PC-9 (cell line): Measurements from ENCODE around the gene CDC20. TPM values are rescaled to one million over a fixed set of nuclear protein-coding genes. Genes with fewer than 3 reads are reported as not detected.
A peak's percentile ranks its signal among the peaks of the same experiment; 100 is the strongest.

Source experiments
- BruUV-seq: library from RNA; stranded (reverse); fragments of 400-500 nt; replicated peaks from 2 replicates; lab custom pipeline; 2021; lab: Mats Ljungman, UMichigan
- CTCF ChIA-PET: fragments of 300-600 bp; sonication (Branson Sonifier 250); formaldehyde crosslinking; loops from one replicate; lab custom pipeline; 2022; ENCODE audit warnings: antibody characterized with exemption; lab: Charles Lee
- POLR2A ChIA-PET: fragments of 300-600 bp; sonication (Branson Sonifier 250); formaldehyde crosslinking; loops from one replicate; lab custom pipeline; 2022; ENCODE audit warnings: antibody characterized with exemption; ENCODE audit not compliant: unreplicated experiment; lab: Charles Lee
- DNase-seq, 2 experiments: peaks; one replicate each; pipeline versions ENCODE4 v3.0.0 to v3.0.0-alpha.2; 2015 to 2022; ENCODE audit warnings: mixed read lengths in 1 of 2
- H2AFZ ChIP-seq: fragments of 200-600 bp; sonication (generic); 2 replicates; pipeline ENCODE4 v1.8.1; 2017; ENCODE audit warnings: antibody characterized with exemption
- H3F3A ChIP-seq: fragments of 200-600 bp; sonication (generic); 2 replicates; pipeline ENCODE4 v1.8.1; 2017; ENCODE audit warnings: antibody characterized with exemption, mild to moderate bottlenecking, low read depth; ENCODE audit not compliant: insufficient read depth
- H3K27ac ChIP-seq: fragments of 200-600 bp; sonication (generic); 2 replicates; pipeline ENCODE4 v1.6.1; 2016; ENCODE audit warnings: mixed run types
- H3K27me3 ChIP-seq: fragments of 200-600 bp; sonication (generic); 2 replicates; pipeline ENCODE4 v1.6.1; 2016; ENCODE audit warnings: low read depth, mixed run types; ENCODE audit not compliant: insufficient read depth
- H3K36me3 ChIP-seq: fragments of 200-600 bp; sonication (generic); 2 replicates; pipeline ENCODE4 v1.6.1; 2016; ENCODE audit warnings: low read depth, mixed run types
- H3K4me1 ChIP-seq: fragments of 200-600 bp; sonication (generic); replicated peaks from 2 replicates; pipeline ENCODE4 v1.6.1; 2016; ENCODE audit warnings: mixed run types; ENCODE audit not compliant: insufficient read depth
- H3K4me2 ChIP-seq: fragments of 200-600 bp; sonication (generic); 2 replicates; pipeline ENCODE4 v1.6.1; 2017; ENCODE audit warnings: mixed run types
- H3K4me3 ChIP-seq: fragments of 200-600 bp; sonication (generic); 2 replicates; pipeline ENCODE4 v1.6.1; 2016; ENCODE audit warnings: mixed run types
- H3K79me2 ChIP-seq: fragments of 200-600 bp; sonication (generic); 2 replicates; pipeline ENCODE4 v1.6.1; 2017; ENCODE audit warnings: low read depth, mixed run types
- H3K9me2 ChIP-seq: fragments of 200-600 bp; sonication (generic); 2 replicates; pipeline ENCODE4 v1.8.1; 2017; ENCODE audit warnings: mild to moderate bottlenecking; ENCODE audit not compliant: insufficient read depth
- H3K9me3 ChIP-seq: fragments of 200-600 bp; sonication (generic); 2 replicates; pipeline ENCODE4 v1.8.1; 2016; ENCODE audit warnings: low read depth; ENCODE audit not compliant: insufficient read depth
- H4K20me1 ChIP-seq: fragments of 200-600 bp; sonication (generic); 2 replicates; pipeline ENCODE4 v1.8.1; 2017; ENCODE audit not compliant: insufficient read depth
- CTCF ChIP-seq: fragments of 200-600 bp; sonication (generic); conservative IDR thresholded peaks from 2 replicates; pipeline ENCODE4 v1.6.1; 2017; ENCODE audit warnings: mixed run types, antibody characterized with exemption, mild to moderate bottlenecking, moderate library complexity
- EZH2 ChIP-seq: fragments of 200-600 bp; sonication (generic); IDR thresholded peaks from 2 replicates; pipeline ENCODE4 v1.8.0; 2017; ENCODE audit warnings: antibody characterized with exemption, low read depth
- intact Hi-C: fragments of 100-400 bp; cut with micrococcal nuclease; formaldehyde crosslinking; loops from one replicate; pipeline ENCODE4 v1.10.0; 2022; ENCODE audit not compliant: unreplicated experiment
- total RNA-seq: library from RNA; stranded (reverse); gene quantifications from 2 replicates; pipeline ENCODE4 v1.2.3, GENCODE V29; 2021

Gene CDC20
- total RNA-seq, 1 experiment from 2014 or later = 229 TPM

GRCh38 chr1:43357251-43357650 lies 1.5 kb upstream of the CDC20 start:
- Histone ChIP-seq H3K4me1 (peaks cover 32% of the 10 kb centered on the region), H3K9me2 (no peaks in the 10 kb centered on the region), H3K36me3 (peaks cover 18% of the 10 kb centered on the region), H3K27me3 (no peaks in the 10 kb centered on the region), H2AFZ (no peak overlapping the region), H3F3A (peaks cover 39% of the 10 kb centered on the region; the same call in 1 of the 2 replicates), H3K4me3 (peak overlapping the region; percentile 86; the same call in 1 of the 2 replicates), H3K4me2 (peak overlapping the region; percentile 86; the same call in 1 of the 2 replicates), H3K79me2 (peaks cover 43% of the 10 kb centered on the region), H4K20me1 (0 out of 2 replicates have a peak, but pooled peaks cover 3% of the 10 kb centered on the region), H3K27ac (no peak overlapping the region), H3K9me3 (no peaks in the 10 kb centered on the region)
- TF ChIP-seq CTCF (no peak), EZH2 (no peak)
- intact Hi-C loops = loop anchor here (5.0 kb wide), 1 partner anchor 170 kb away; no protein-coding TSS in a partner anchor
- no peak for DNase-seq
- ChIA-PET CTCF (interaction anchor here (0.6 to 1.2 kb wide), 2 partner anchors 19 to 114 kb away, joined by 3 to 5 read pairs; partner anchors contain the start of gene MPL), POLR2A (no interaction called here)
- BruUV-seq = no TSS peak

GRCh38 chr1:43358121-43358745 lies 548 bp upstream of the CDC20 start:
- H3K4me1 ChIP-seq = peaks cover 39% of the 10 kb centered on the region
- peak; percentile 49 to 62 for DNase-seq
- no peaks in the 10 kb centered on the region for H3K9me3 ChIP-seq
- ChIA-PET POLR2A (interaction anchor here (0.6 to 1.6 kb wide), 15 partner anchors 8 to 424 kb away, joined by 3 to 13 read pairs (median 5); partner anchors contain the start of genes C1orf210 and TMEM125), CTCF (interaction anchor here (0.6 to 1.3 kb wide), 11 partner anchors 8 to 436 kb away, joined by 3 to 10 read pairs (median 4); partner anchors contain the start of genes C1orf210 and MPL)
- no peaks in the 10 kb centered on the region for H3K27me3 ChIP-seq
- H3K9me2 ChIP-seq = no peaks in the 10 kb centered on the region
- peak overlapping the region; percentile 96 for H2AFZ ChIP-seq
- H3K79me2 ChIP-seq = peaks cover 49% of the 10 kb centered on the region
- peak; percentile 64 for TF ChIP-seq CTCF
- no peak for TF ChIP-seq EZH2
- H4K20me1 ChIP-seq = 0 out of 2 replicates have a peak, but pooled peaks cover 3% of the 10 kb centered on the region
- H3K36me3 ChIP-seq = peaks cover 20% of the 10 kb centered on the region
- peak overlapping the region; percentile 86 for H3K4me2 ChIP-seq
- peak overlapping the region; percentile 86 for H3K4me3 ChIP-seq
- H3K27ac ChIP-seq = peak overlapping the region; percentile 83
- TSS peak; percentile 79 for BruUV-seq
- H3F3A ChIP-seq = peaks cover 49% of the 10 kb centered on the region; the same call in 1 of the 2 replicates
- intact Hi-C loops = loop anchor here (1.0 to 5.0 kb wide), 8 partner anchors 8 to 169 kb away; partner anchors contain the start of genes C1orf210, MED8 and SZT2

GRCh38 chr1:43359696-43360095 lies 915 bp downstream of the CDC20 start:
- H3K9me2 ChIP-seq = no peaks in the 10 kb centered on the region
- no peaks in the 10 kb centered on the region for H3K27me3 ChIP-seq
- peaks cover 63% of the 10 kb centered on the region for H3F3A ChIP-seq
- peak in 1 of 2 experiments; percentile 29 for DNase-seq
- H3K4me2 ChIP-seq = peak overlapping the region; percentile 86
- H3K9me3 ChIP-seq = no peaks in the 10 kb centered on the region
- POLR2A ChIA-PET = interaction anchor here (0.6 kb wide), 1 partner anchor 74 kb away, joined by 3 read pairs; the partner anchor contains the start of gene C1orf210
- H3K79me2 ChIP-seq = peaks cover 59% of the 10 kb centered on the region
- BruUV-seq = no TSS peak
- TF ChIP-seq EZH2 = no peak
- intact Hi-C loops = loop anchor here (2.0 to 5.0 kb wide), 5 partner anchors 29 to 168 kb away; partner anchors contain the start of genes C1orf210, MED8 and SZT2
- 0 out of 2 replicates have a peak, but pooled peaks cover 3% of the 10 kb centered on the region for H4K20me1 ChIP-seq
- H3K4me1 ChIP-seq = peaks cover 50% of the 10 kb centered on the region
- peaks cover 32% of the 10 kb centered on the region for H3K36me3 ChIP-seq
- CTCF ChIA-PET = no interaction called here
- peak overlapping the region; percentile 86 for H3K4me3 ChIP-seq
- H2AFZ ChIP-seq = no peak overlapping the region
- no peak overlapping the region for H3K27ac ChIP-seq
